Stimulated activated CD4-positive, alpha-beta T cell treated with anti-CD3 and anti-CD28 coated beads, TNF-alpha, amount 100 ng/mL, for 4 hours (primary cell): ENCODE measurements around the gene CLTA.

Experiments used
- DNase-seq, 3 experiments: peaks; one replicate each; pipeline ENCODE4 v3.0.0-alpha.2; 2020; ENCODE audit warnings: low read depth in 3 of 3

The CLTA gene

GRCh38 chr9:36190388-36191289 is at the start of gene CLTA:
Gene CLTA, plus strand, starts transcription at chr9:36190921. Its CDS starts 136 bp downstream, at chr9:36191057.
- DNase-seq = peak; percentile 74 to 90 (median 86)

- no peak for DNase-seq
Observed at GRCh38 chr9:36141288-36141687, 49.4 kb upstream of the CLTA start.

- no peak for DNase-seq
Observed at GRCh38 chr9:36141761-36142160, 49.0 kb upstream of the CLTA start.

GRCh38 chr9:36142510-36143244 is 48.0 kb upstream of the CLTA start:
- no peak for DNase-seq

GRCh38 chr9:36143245-36143641 is 47.5 kb upstream of the CLTA start:
- no peak for DNase-seq

GRCh38 chr9:36144309-36145232 is 46.1 kb upstream of the CLTA start:
- no peak for DNase-seq

- DNase-seq = no peak
Observed at GRCh38 chr9:36145970-36146369, 44.8 kb upstream of the CLTA start.

GRCh38 chr9:36146651-36147050 is 44.1 kb upstream of the CLTA start:
- DNase-seq = no peak

- no peak for DNase-seq
Observed at GRCh38 chr9:36147441-36148175, 43.1 kb upstream of the CLTA start.

- DNase-seq = peak in 2 of 3 experiments; percentile 38 to 61
Observed at GRCh38 chr9:36148311-36149051, 42.2 kb upstream of the CLTA start.

GRCh38 chr9:36149197-36149596 is 41.5 kb upstream of the CLTA start:
- DNase-seq = no peak

- DNase-seq = no peak
Observed at GRCh38 chr9:36150574-36151315, 40.0 kb upstream of the CLTA start.

GRCh38 chr9:36151316-36152210 is 39.2 kb upstream of the CLTA start:
- peak; percentile 57 to 85 (median 80) for DNase-seq

- DNase-seq = no peak
Observed at GRCh38 chr9:36152741-36153438, 37.8 kb upstream of the CLTA start.

GRCh38 chr9:36153746-36154145 is 37.0 kb upstream of the CLTA start:
- no peak for DNase-seq

GRCh38 chr9:36154331-36154952 is 36.3 kb upstream of the CLTA start:
- DNase-seq = no peak

- DNase-seq = no peak
Observed at GRCh38 chr9:36156116-36156515, 34.6 kb upstream of the CLTA start.

GRCh38 chr9:36158122-36158521 is 32.6 kb upstream of the CLTA start:
- DNase-seq = no peak
